Measurements from ENCODE around the gene SPDEF. TPM values are rescaled to one million over a fixed set of nuclear protein-coding genes. Genes with fewer than 3 reads are reported as not detected.

Gene SPDEF
- total RNA-seq, 2 donors from 2014 or later: not detected

- H3K36me3 ChIP-seq: no peaks in the 10 kb centered on the region
- no peak overlapping the region for H3K4me3 ChIP-seq
- no peak overlapping the region for H3K27ac ChIP-seq
- H3K9me3 ChIP-seq: no peaks in the 10 kb centered on the region
- no peak for ATAC-seq (ENCODE audit: insufficient number of reproducible peaks, low FRiP score, low read depth)
- H3K4me1 ChIP-seq (ENCODE audit: control insufficient read depth in 1 of 2, low read depth in 2 of 2): no peaks in the 10 kb centered on the region
- no peaks in the 10 kb centered on the region for H3K27me3 ChIP-seq (replicated peaks; ENCODE audit: insufficient read depth)
- TF ChIP-seq CTCF (IDR thresholded peaks at IDR 0.05): no peak
- no peak for DNase-seq (ENCODE audit: low spot score)
Observed at GRCh38 chr6:34539181-34539580, 16.9 kb downstream of the SPDEF start.

GRCh38 chr6:34538581-34538980 is 17.5 kb downstream of the SPDEF start:
- Histone ChIP-seq H3K36me3 (no peaks in the 10 kb centered on the region), H3K27ac (no peak overlapping the region), H3K4me3 (no peak overlapping the region), H3K9me3 (no peaks in the 10 kb centered on the region), H3K4me1 (ENCODE audit: control insufficient read depth in 1 of 2, low read depth in 2 of 2) (no peaks in the 10 kb centered on the region), H3K27me3 (replicated peaks; ENCODE audit: insufficient read depth) (no peaks in the 10 kb centered on the region)
- DNase-seq (ENCODE audit: low spot score): no peak
- no peak for ATAC-seq (ENCODE audit: insufficient number of reproducible peaks, low FRiP score, low read depth)
- TF ChIP-seq CTCF (IDR thresholded peaks at IDR 0.05): no peak

GRCh38 chr6:34537922-34538550 is 18.1 kb downstream of the SPDEF start:
- no peaks in the 10 kb centered on the region for H3K4me1 ChIP-seq (ENCODE audit: control insufficient read depth in 1 of 2, low read depth in 2 of 2)
- no peaks in the 10 kb centered on the region for H3K27me3 ChIP-seq (replicated peaks; ENCODE audit: insufficient read depth)
- no peaks in the 10 kb centered on the region for H3K36me3 ChIP-seq
- H3K4me3 ChIP-seq: no peak overlapping the region
- H3K27ac ChIP-seq: no peak overlapping the region
- ATAC-seq (ENCODE audit: insufficient number of reproducible peaks, low FRiP score, low read depth) (no peak), DNase-seq (ENCODE audit: low spot score) (no peak)
- no peaks in the 10 kb centered on the region for H3K9me3 ChIP-seq
- TF ChIP-seq CTCF (IDR thresholded peaks at IDR 0.05): no peak

- Histone ChIP-seq H3K9me3 (no peaks in the 10 kb centered on the region), H3K27me3 (replicated peaks; ENCODE audit: insufficient read depth) (no peaks in the 10 kb centered on the region), H3K4me3 (no peak overlapping the region), H3K27ac (no peak overlapping the region), H3K4me1 (ENCODE audit: control insufficient read depth in 1 of 2, low read depth in 2 of 2) (no peaks in the 10 kb centered on the region), H3K36me3 (no peaks in the 10 kb centered on the region)
- DNase-seq (ENCODE audit: low spot score) (no peak), ATAC-seq (ENCODE audit: insufficient number of reproducible peaks, low FRiP score, low read depth) (no peak)
- no peak for TF ChIP-seq CTCF (IDR thresholded peaks at IDR 0.05)
Observed at GRCh38 chr6:34536959-34537848, 18.9 kb downstream of the SPDEF start.

- Histone ChIP-seq H3K27ac (no peak overlapping the region), H3K4me1 (ENCODE audit: control insufficient read depth in 1 of 2, low read depth in 2 of 2) (no peaks in the 10 kb centered on the region), H3K9me3 (no peaks in the 10 kb centered on the region), H3K36me3 (no peaks in the 10 kb centered on the region), H3K27me3 (replicated peaks; ENCODE audit: insufficient read depth) (no peaks in the 10 kb centered on the region), H3K4me3 (no peak overlapping the region)
- ATAC-seq (ENCODE audit: insufficient number of reproducible peaks, low FRiP score, low read depth) (no peak), DNase-seq (ENCODE audit: low spot score) (no peak)
- no peak for TF ChIP-seq CTCF (IDR thresholded peaks at IDR 0.05)
Observed at GRCh38 chr6:34536251-34536958, 19.7 kb downstream of the SPDEF start.

All from thoracic aorta (tissue), 2 donors.